ENCODE data around the gene LMO1.

LMO1 gene

DNA sequence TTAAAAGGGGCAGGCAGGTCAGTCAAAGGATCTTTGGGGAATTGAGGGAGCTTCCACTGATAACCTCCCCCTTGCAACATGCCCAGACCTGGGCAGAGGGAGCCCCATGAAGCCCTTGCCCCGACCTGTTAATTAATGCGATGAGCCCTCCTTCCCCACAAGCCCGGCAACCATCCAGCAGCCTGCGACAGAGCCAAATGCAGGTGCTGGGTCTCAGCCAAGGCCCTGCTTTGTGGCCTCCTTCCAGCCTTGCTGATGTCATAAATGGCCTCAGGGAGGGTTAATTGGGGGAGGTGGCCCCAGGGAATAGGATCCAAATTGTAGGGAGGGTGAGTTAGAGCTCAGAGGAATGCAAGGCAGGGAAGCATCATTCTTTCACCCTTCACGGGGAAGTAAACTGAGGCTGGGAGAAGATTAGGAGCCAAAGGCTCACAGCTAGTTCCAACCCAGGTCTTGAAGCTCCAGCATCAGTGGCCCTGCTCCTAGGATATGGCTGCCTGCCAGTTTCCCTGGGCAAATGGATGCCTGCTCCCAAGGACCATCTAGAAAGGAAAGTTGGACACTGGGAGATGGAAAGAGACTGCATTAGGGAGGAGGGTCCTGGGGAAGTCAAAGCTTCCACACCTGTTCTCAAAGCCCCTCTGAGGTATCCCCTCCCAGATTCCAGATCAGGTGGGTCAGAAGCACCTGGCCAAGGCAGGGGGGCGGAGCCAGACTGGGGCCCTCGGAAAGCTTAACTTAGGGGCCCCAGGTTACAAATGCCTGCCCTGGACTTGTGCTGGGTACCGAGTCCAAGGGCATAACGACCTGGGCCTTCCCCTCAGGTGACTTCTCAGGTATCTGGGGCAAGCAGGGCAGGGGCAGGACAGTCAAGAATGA lies 34.1 kb downstream of the LMO1 start:
- DNase-seq (ENCODE audit: low read depth in 3 of 3, low spot score in 1 of 3): no peak

DNA sequence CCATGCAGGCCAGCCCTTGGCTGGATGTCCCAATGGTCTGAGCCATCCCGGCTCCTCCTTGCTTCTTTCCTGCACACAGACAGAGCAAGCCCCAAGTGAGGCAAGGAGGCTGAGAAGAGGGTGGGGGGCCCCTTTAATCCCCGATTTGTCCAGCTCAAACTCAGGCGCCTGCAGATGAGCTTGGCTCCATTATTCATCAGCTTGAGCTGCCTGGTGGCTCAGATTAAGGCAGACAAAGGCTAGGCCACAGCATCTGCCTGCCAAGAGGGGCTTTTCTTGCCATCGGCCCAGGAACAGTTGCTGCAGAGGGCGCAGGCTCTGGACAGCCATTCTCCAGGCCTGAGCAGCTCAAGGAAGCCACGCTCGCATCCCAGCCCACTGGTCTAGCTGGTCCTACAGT lies 35.4 kb downstream of the LMO1 start:
- no peak for DNase-seq (ENCODE audit: low read depth in 3 of 3, low spot score in 1 of 3)

DNA sequence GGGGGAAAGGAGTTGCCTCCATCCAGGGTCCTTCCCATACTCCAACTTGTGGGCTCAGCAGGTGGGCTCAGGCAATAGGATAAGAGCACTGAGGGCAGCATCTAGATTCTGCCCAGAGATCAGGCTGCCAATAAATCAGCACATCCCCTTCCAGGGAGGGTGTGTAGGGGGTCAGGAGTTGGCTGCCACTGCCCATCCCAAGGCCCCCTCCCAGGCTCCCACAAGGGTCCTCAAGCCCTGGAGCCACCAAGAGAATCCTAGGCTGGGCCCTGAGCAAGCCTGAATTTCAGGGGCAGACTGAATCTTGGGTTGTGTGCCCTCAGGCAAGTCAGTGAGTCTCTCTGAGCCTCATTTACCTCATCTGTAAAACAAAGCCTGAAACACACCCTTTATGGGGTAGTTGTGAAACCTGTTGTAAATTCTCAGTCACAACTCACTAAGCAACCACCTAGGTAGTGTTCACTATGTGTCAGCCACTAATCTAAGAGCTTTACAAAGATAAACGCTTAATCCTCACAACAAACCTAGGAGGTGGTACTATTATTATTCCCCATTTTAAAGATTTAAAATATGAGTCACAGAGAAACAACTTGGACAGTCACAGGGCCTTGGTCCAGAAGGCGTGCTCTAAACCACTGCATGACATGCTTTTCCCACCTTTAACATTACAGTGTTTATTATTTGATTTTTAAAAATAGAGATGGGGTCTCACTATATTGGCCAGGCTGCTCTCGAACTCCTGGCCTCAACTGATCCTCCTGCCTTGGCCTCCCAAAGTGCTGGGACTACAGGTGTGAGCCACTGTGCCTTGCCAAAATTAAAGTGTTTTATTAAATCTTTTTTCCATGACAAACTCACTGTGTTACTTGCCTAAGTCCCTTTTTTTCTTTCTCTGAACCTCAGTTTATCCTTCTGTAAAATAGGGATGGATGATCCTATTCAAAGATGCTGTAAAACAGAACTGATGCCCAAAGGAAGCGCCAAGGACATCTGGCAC lies 36.2 kb downstream of the LMO1 start:
- no peak for DNase-seq (ENCODE audit: low read depth in 3 of 3, low spot score in 1 of 3)

DNA sequence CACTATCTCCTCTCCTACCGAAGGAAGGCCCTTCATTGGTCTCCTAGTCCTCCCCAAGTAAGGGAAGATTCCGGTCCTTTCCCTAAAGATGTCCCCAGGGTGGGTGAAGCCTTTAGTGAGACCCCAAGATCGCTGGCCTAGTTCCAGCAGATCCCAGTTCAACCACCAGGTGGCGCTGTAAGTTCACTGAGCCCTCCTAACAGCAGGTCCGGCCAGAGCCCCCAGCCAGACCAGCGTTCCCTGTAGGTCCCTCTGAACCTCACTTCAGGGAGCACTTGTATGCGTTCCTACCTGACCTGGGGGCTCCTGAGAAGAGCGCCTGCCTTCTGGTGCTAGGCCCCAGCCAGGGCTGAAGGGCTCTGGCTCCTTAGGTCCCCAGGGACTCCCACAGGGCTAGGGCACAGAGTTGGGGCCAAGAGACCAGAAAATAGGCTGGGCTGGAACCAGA lies 38.1 kb downstream of the LMO1 start:
- peak; percentile 13 to 63 (median 21) for DNase-seq (ENCODE audit: low read depth in 3 of 3, low spot score in 1 of 3)

DNA sequence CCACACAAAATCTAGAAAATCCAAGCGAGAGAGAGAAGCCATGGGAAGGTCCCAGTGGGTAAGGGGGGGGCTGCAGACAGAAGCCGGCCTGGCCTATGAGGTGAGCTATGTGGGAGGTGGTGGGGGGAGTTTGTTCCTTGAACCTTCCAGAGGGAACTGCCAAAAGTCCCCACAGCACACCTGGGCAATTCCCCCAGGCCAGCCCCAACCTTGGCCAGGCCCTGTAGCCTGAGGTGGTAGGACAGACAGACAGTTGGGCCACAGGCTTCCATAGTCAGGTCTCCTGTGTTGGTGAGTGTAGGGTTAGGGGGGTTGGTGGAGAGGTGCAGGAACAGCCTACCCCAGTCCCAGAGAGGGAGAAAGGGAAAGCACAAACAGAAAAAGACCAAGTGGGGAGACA lies 39.0 kb downstream of the LMO1 start:
- DNase-seq (ENCODE audit: low read depth in 3 of 3, low spot score in 1 of 3): no peak

DNA sequence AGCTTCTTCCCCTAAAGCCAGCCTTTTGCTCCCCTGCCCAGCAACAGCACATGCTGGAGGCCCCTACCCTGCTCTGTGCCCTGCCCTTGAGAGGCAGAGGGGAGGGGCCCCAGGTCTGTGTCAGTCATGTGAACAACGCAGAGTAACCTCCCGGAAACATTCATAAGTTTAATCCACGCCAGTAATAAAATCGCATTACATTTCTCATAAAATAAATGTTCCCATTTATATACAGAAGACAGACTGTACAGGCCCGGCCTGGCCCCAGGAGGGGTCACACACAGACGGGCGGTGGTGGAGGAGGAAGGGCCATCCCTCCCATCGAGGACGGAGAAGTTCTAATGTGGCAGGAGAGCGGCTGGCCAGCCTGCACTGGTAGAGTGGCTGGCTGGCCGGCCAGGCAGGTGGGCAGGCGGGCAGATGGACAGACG lies 39.5 kb downstream of the LMO1 start:
- DNase-seq (ENCODE audit: low read depth in 3 of 3, low spot score in 1 of 3): no peak

- DNase-seq (ENCODE audit: low read depth in 3 of 3, low spot score in 1 of 3): no peak
Observed at GRCh38 chr11:8223513-8223900, 40.2 kb downstream of the LMO1 start.

DNA sequence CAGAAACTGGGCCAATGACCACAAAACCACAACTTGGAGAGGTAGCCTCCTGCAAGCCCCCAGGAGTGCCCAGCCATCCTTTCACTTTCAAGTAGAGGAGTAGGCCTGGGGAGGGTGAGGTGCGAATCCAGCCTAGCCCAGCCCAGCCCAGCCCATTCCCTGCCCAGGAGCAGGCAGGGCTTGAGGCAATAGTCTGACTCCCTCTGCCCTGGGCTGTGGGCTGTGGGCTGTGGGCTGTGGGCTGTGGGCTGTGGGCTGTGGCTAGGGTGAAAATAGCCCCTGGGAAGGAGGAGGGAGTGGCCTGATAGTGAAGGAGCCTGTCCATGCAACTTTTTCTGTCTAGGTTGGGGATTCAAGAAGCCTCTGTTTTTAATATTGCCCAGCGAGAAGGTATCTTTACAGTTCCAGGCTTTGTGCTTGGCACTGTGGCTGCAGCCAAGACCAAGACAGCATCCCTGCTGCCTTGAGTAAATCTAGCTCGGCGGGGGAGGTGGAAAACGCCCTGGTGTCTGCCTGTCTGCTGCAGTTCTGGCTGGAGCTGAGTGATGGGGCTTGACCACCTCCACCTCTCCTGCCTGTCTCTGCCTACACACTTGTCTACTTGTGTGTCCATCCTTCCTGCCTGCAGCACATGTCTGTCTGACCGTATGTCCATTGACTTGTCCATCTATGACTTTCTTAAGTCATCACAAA lies 40.7 kb downstream of the LMO1 start:
- no peak for DNase-seq (ENCODE audit: low read depth in 3 of 3, low spot score in 1 of 3)

DNA sequence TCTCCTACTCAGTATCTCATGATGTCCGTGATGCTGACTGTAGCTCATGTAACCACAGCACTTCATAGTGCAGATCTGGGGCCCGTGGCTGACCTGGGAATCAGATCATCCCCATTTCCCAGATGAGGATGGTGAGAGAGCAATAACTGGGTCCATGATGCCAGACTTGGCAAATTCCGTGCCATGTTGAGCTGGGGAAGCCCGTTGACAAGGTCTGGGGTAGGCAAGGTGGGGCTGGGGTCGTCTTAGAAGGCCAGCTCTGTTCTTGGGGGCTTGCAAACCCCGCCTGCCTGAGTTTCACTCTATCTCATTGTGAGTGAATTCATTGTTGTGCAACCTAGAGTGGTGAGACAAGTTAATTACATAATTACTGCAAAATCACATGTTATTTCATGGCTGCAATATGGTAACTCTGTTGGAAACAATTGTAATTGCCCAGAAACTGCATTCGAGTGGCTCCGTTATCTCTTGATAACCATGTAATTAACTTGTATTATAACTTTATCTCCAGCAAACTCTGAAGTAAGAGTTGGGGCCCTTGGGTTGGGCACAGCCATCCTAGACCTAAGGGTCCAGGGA lies 41.7 kb downstream of the LMO1 start:
- DNase-seq (ENCODE audit: low read depth in 3 of 3, low spot score in 1 of 3): no peak

- no peak for DNase-seq (ENCODE audit: low read depth in 3 of 3, low spot score in 1 of 3)
Observed at GRCh38 chr11:8221046-8221723, 42.5 kb downstream of the LMO1 start.

DNA sequence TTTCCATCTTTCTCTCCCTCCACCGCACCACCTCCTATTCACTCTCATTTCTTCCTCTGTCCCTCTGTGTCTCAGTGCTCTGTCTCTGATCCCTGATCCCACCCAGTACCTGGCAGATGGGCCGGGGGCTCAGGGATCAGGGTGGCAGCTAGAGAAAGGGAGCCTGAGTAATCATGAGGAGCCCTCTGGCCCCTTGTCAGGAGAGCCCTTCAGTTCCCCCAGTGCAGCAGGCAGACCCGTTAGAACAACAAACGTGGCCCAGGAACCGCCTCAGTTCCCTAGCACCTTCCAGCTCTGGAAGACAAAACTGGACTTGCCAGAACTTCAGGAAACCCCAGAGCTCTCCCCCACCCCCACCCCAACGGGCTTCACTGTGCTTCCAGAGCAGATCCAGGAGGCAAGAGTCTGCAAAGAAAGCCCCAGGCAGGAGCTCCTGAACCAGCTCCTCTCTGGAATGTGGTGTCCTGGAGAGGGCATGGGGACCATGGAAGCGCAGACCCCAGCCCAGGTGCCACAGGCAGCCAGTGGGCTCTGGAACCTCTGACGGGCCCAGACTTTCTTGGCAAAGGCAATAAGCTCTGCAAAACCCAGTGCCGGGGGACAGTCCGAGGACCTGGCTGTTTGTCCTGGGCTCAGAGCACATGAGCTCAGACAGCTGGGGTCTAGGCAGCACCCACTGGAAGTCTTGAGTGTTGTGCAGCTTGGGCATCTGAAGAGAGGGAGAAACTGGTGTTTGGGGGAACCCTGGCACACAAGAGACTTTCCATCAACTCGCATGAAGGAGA lies 43.2 kb downstream of the LMO1 start:
- no peak for DNase-seq (ENCODE audit: low read depth in 3 of 3, low spot score in 1 of 3)

- DNase-seq (ENCODE audit: low read depth in 3 of 3, low spot score in 1 of 3): no peak
Observed at GRCh38 chr11:8219257-8220021, 44.2 kb downstream of the LMO1 start.

GRCh38 chr11:8218840-8219239 lies 44.8 kb downstream of the LMO1 start:
- DNase-seq (ENCODE audit: low read depth in 3 of 3, low spot score in 1 of 3): no peak

DNA sequence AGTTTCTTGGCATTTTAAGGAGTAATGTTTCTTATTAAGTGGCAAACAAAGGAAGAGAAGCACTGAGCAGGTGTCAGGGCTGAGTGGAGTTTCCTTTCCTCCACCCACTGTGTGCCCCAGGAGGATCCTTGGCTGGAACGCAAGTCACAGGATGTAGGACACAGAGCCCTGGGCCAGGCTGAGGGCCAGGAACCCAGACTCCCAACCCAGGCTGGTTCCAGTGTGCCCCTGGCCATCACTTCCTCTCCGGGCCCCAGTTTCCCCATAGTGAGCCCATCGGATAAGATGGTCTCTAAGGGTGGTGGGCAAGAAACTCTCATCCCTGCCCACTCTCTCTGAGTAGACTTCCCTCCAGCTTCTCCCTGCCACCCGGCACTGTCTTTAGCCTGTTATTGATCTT lies 45.3 kb downstream of the LMO1 start:
- DNase-seq (ENCODE audit: low read depth in 3 of 3, low spot score in 1 of 3): no peak

GRCh38 chr11:8217926-8218325 lies 45.8 kb downstream of the LMO1 start:
- DNase-seq (ENCODE audit: low read depth in 3 of 3, low spot score in 1 of 3): no peak

DNA sequence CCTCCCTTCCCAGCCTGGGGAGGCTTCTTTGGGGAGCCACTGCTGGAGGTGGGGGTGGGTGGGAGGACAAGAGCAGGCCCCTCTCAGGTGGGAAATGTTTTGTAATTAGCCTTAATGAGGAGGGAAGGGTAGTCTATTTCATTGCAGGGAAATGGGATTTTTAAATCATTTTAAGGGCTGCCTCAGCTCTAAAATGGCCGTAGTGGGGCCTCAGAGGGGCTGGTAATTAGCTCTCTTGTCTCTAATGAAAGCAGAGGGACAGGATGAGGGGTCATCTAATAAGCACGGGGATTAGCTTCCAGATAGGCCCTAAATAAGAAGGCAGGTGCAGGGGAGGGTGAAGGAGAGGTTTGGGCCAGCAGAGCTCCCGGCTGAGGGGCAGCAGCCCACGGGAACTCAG lies 46.5 kb downstream of the LMO1 start:
- no peak for DNase-seq (ENCODE audit: low read depth in 3 of 3, low spot score in 1 of 3)

GRCh38 chr11:8213376-8213775 lies 50.3 kb downstream of the LMO1 start:
- DNase-seq (ENCODE audit: low read depth in 3 of 3, low spot score in 1 of 3): no peak

GRCh38 chr11:8209208-8209807 lies 54.4 kb downstream of the LMO1 start:
- no peak for DNase-seq (ENCODE audit: low read depth in 3 of 3, low spot score in 1 of 3)

All from stimulated activated CD4-positive, alpha-beta T cell treated with anti-CD3 and anti-CD28 coated beads, TNF-alpha, amount 100 ng/mL, for 1 hour (primary cell).